Left ventricle myocardium inferior (tissue), 1 donor: ENCODE data around the gene TRMT1. TPM values are rescaled to one million over a fixed set of nuclear protein-coding genes. Genes with fewer than 3 reads are reported as not detected.

Experiments
- DNase-seq: peaks from one replicate; pipeline ENCODE4 v3.0.0-alpha.2; 2020
- H3K27ac ChIP-seq: fragments of 200-600 bp; replicated peaks from 2 replicates; pipeline ENCODE4 v1.8.0; 2021
- H3K27me3 ChIP-seq: fragments of 200-600 bp; 2 replicates; pipeline ENCODE4 v1.8.0; 2021; ENCODE audit warnings: low read depth
- H3K36me3 ChIP-seq: fragments of 200-600 bp; 2 replicates; pipeline ENCODE4 v1.8.0; 2021
- H3K4me1 ChIP-seq: fragments of 200-600 bp; 2 replicates; pipeline ENCODE4 v1.8.0; 2021
- H3K4me3 ChIP-seq: fragments of 200-600 bp; 2 replicates; pipeline ENCODE4 v1.8.0; 2021; ENCODE audit warnings: mild to moderate bottlenecking, moderate library complexity
- H3K9me3 ChIP-seq: fragments of 200-600 bp; replicated peaks from 2 replicates; pipeline ENCODE4 v1.8.0; 2021
- intact Hi-C: fragments of 100-400 bp; cut with micrococcal nuclease; formaldehyde crosslinking; loops from one replicate; pipeline ENCODE4 v1.11.0; 2022
- total RNA-seq: library from RNA; stranded (reverse); fragmentation: NEBNext Ultra II Directional; extraction: Animal tissue kit (Norgen Biotek cat#: 25700); gene quantifications from one replicate; pipeline ENCODE4 v1.2.1, GENCODE V29; 2021
- TF ChIP-seq, protein P1 (sequence below): fragments of 200-600 bp; IDR thresholded peaks from 2 replicates; pipeline ENCODE4 v1.8.0; 2021; ENCODE audit warnings: antibody characterized with exemption, mild to moderate bottlenecking, borderline replicate concordance
- donor health status: DM: no; HTN: yes; CAD: no; lungs with severe emphysema.

TRMT1 gene
- total RNA-seq, 1 donor from 2014 or later = 19.6 TPM

DNA sequence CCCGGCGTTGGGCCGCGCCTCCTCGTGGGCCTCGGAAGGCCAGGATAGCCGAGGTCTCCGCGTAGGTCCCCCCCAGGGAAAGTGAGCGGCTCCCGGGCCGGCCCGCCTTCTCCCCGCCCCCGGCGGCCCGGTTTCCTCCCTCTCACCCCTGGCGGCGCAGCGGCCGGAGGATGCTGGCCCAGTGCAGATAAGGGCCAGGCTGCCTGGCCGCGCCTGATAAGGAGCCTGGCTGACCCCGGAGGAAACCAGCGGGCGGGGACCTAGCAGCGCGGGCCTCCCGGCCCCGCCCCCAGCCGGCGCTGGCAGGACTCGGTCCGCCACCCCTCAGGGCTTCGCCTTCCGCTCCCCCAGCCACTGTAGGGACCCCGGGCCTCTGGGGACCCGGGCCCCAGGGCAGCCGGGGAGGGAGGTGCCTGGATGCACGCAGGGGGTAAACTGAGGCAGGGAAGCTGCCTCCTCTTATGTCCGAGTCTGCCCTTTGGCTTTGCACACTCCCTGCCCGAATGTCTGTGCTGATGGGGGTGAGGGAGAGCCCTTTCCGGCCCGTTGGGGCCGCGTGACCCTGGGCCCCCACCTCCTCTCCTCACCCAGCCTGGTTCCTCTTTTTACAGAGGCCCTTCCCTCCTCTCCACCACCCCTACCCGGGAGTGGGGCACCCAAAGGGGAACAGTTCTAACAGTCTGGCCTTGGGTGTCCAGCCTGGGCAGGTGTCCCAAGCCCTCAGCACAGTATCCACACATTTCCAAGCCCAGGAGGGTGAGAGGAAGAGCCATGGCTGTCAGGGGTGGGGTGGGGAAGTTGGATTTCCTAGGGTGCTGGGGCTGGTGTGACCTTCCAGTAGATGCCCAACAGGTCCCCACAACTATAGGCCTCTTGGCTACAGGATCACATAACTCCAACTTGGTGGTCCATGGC, 13.6 kb downstream of the TRMT1 start, which contains the start of gene LYL1:
LYL1 (minus strand) TSS at position 193 of the 915 bp plus-strand sequence. CDS start 1,687 bp downstream, outside the sequence.
- peaks cover 8% of the 10 kb centered on the region for H3K36me3 ChIP-seq
- H3K4me1 ChIP-seq = peaks cover 72% of the 10 kb centered on the region
- no peaks in the 10 kb centered on the region for H3K27me3 ChIP-seq
- no peaks in the 10 kb centered on the region for H3K9me3 ChIP-seq
- peak; percentile 87 for DNase-seq
- peak within 1 kb of the TSS; percentile 97 for H3K27ac ChIP-seq
- H3K4me3 ChIP-seq = peak within 1 kb of the TSS; percentile 70
- TF ChIP-seq, protein P1, sequence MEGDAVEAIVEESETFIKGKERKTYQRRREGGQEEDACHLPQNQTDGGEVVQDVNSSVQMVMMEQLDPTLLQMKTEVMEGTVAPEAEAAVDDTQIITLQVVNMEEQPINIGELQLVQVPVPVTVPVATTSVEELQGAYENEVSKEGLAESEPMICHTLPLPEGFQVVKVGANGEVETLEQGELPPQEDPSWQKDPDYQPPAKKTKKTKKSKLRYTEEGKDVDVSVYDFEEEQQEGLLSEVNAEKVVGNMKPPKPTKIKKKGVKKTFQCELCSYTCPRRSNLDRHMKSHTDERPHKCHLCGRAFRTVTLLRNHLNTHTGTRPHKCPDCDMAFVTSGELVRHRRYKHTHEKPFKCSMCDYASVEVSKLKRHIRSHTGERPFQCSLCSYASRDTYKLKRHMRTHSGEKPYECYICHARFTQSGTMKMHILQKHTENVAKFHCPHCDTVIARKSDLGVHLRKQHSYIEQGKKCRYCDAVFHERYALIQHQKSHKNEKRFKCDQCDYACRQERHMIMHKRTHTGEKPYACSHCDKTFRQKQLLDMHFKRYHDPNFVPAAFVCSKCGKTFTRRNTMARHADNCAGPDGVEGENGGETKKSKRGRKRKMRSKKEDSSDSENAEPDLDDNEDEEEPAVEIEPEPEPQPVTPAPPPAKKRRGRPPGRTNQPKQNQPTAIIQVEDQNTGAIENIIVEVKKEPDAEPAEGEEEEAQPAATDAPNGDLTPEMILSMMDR = no peak
- intact Hi-C loops = no loop called here

- intact Hi-C loops = no loop called here
- no peak for DNase-seq
Observed at GRCh38 chr19:13102416-13102665, 14.2 kb downstream of the TRMT1 start.

DNA sequence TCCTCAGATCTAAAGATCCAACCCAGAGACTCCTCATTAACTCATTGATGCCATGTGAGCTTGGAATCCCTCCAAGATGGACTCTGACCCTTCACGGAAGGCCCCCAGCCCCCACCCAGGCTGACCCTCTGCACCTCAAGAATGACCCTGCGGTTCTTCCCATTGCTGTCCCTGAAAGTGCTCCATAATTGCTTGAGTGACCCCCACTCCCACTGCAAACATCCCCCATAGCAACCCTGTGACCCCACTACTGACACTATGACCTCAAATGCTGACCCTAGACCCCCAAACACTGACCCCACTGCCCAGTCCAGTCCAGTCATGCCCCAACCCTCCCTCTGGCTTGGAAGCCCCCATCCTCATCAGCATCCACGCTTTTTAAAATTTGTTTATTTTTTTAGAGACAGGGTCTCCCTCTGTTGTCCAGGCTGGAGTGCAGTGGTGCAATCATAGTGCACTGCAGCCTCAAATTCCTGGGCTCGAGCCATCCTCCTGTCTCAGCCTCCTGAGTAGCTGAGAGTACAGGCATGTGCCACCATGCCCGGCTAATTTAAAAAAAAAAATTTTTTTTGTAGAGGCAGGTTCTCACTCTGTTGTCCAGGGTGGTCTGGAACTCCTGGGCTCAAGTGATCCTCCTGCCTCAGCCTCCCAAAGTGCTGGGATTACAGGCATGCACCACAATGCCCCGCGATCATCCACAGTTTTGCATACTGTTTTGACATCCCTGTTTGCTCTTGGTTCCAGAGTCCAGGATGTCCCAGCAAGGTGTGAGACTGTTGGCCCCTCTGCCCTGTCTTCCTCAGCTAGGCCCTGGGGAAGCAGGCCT, 14.7 kb downstream of the TRMT1 start:
- intact Hi-C loops = no loop called here
- no peak for DNase-seq
- H3K27ac ChIP-seq = peak overlapping the region; percentile 97
- no peaks in the 10 kb centered on the region for H3K9me3 ChIP-seq
- H3K4me1 ChIP-seq = peaks cover 83% of the 10 kb centered on the region
- peak overlapping the region; percentile 70 for H3K4me3 ChIP-seq
- H3K27me3 ChIP-seq = no peaks in the 10 kb centered on the region
- TF ChIP-seq, protein P1 = no peak
- H3K36me3 ChIP-seq = no peaks in the 10 kb centered on the region

More at GRCh38 chr19:13102416-13102665, 14.2 kb downstream of the TRMT1 start:
- H3K4me1 ChIP-seq = peaks cover 78% of the 10 kb centered on the region
- peak overlapping the region; percentile 97 for H3K27ac ChIP-seq
- H3K4me3 ChIP-seq = peak overlapping the region; percentile 70
- H3K27me3 ChIP-seq = no peaks in the 10 kb centered on the region
- H3K9me3 ChIP-seq = no peaks in the 10 kb centered on the region
- peaks cover 4% of the 10 kb centered on the region for H3K36me3 ChIP-seq
- TF ChIP-seq, protein P1 = no peak

- DNase-seq = no peak
- Histone ChIP-seq H3K27ac (peak overlapping the region; percentile 97), H3K9me3 (no peaks in the 10 kb centered on the region), H3K4me3 (peak overlapping the region; percentile 70), H3K27me3 (no peaks in the 10 kb centered on the region), H3K4me1 (peaks cover 91% of the 10 kb centered on the region), H3K36me3 (no peaks in the 10 kb centered on the region)
- intact Hi-C loops = no loop called here
- TF ChIP-seq, protein P1 = peak; percentile 39
Observed at GRCh38 chr19:13100841-13101589, 15.5 kb downstream of the TRMT1 start.

- intact Hi-C loops = no loop called here
- Histone ChIP-seq H3K27ac (peak overlapping the region; percentile 97), H3K4me1 (peaks cover 98% of the 10 kb centered on the region), H3K4me3 (peak overlapping the region; percentile 70), H3K36me3 (peaks cover 3% of the 10 kb centered on the region), H3K9me3 (no peaks in the 10 kb centered on the region), H3K27me3 (no peaks in the 10 kb centered on the region)
- DNase-seq = no peak
- TF ChIP-seq, protein P1 = no peak
Observed at GRCh38 chr19:13100031-13100588, 16.4 kb downstream of the TRMT1 start.
